HG03060 (cell line): ENCODE results near the gene FANK1.

Experiments
- ATAC-seq: cut with Tn5 transposase; IDR thresholded peaks from one replicate; pipeline ENCODE4 v1.9.1; 2021; ENCODE audit warnings: low read depth, moderate number of reproducible peaks; ENCODE audit not compliant: unreplicated experiment

The FANK1 gene

GRCh38 chr10:126057494-126057893 is 161.1 kb downstream of the FANK1 start:
- no peak for ATAC-seq

- no peak for ATAC-seq
Observed at GRCh38 chr10:126058104-126058503, 161.7 kb downstream of the FANK1 start.

- no peak for ATAC-seq
Observed at GRCh38 chr10:126058507-126058906, 162.1 kb downstream of the FANK1 start.
